ENCODE data around the gene ATOH8.

Gene ATOH8

GRCh38 chr2:85786444-85786843, 32.7 kb downstream of the ATOH8 start:
- DNase-seq (ENCODE audit: low read depth, low spot score): no peak

- DNase-seq (ENCODE audit: low read depth, low spot score): no peak
Measured at GRCh38 chr2:85786865-85787264, 33.1 kb downstream of the ATOH8 start.

- no peak for DNase-seq (ENCODE audit: low read depth, low spot score)
Measured at GRCh38 chr2:85787282-85787980, 33.6 kb downstream of the ATOH8 start.

- no peak for DNase-seq (ENCODE audit: low read depth, low spot score)
Measured at GRCh38 chr2:85787981-85788340, 34.2 kb downstream of the ATOH8 start.

GRCh38 chr2:85788603-85789002, 34.8 kb downstream of the ATOH8 start:
- DNase-seq (ENCODE audit: low read depth, low spot score): no peak

GRCh38 chr2:85789271-85789670, 35.5 kb downstream of the ATOH8 start:
- DNase-seq (ENCODE audit: low read depth, low spot score): no peak

- DNase-seq (ENCODE audit: low read depth, low spot score): no peak
Measured at GRCh38 chr2:85790032-85790431, 36.2 kb downstream of the ATOH8 start.

GRCh38 chr2:85790499-85791188, 36.9 kb downstream of the ATOH8 start:
- no peak for DNase-seq (ENCODE audit: low read depth, low spot score)

GRCh38 chr2:85791704-85792565, 38.1 kb downstream of the ATOH8 start:
- no peak for DNase-seq (ENCODE audit: low read depth, low spot score)

- no peak for DNase-seq (ENCODE audit: low read depth, low spot score)
Measured at GRCh38 chr2:85792783-85793441, 39.1 kb downstream of the ATOH8 start.

GRCh38 chr2:85793584-85793983, 39.8 kb downstream of the ATOH8 start:
- no peak for DNase-seq (ENCODE audit: low read depth, low spot score)

- DNase-seq (ENCODE audit: low read depth, low spot score): no peak
Measured at GRCh38 chr2:85794038-85794441, 40.2 kb downstream of the ATOH8 start.

- no peak for DNase-seq (ENCODE audit: low read depth, low spot score)
Measured at GRCh38 chr2:85794491-85795121, 40.8 kb downstream of the ATOH8 start.

GRCh38 chr2:85795331-85796045, 41.7 kb downstream of the ATOH8 start:
- no peak for DNase-seq (ENCODE audit: low read depth, low spot score)

- no peak for DNase-seq (ENCODE audit: low read depth, low spot score)
Measured at GRCh38 chr2:85796046-85796340, 42.2 kb downstream of the ATOH8 start.

- no peak for DNase-seq (ENCODE audit: low read depth, low spot score)
Measured at GRCh38 chr2:85796341-85797262, 42.8 kb downstream of the ATOH8 start.

GRCh38 chr2:85797263-85797660, 43.5 kb downstream of the ATOH8 start:
- DNase-seq (ENCODE audit: low read depth, low spot score): no peak

GRCh38 chr2:85797921-85798320, 44.1 kb downstream of the ATOH8 start:
- DNase-seq (ENCODE audit: low read depth, low spot score): no peak

- no peak for DNase-seq (ENCODE audit: low read depth, low spot score)
Measured at GRCh38 chr2:85799215-85799956, 45.6 kb downstream of the ATOH8 start.
